ENCODE results near the gene EIF5.
A peak's percentile ranks its signal among the peaks of the same experiment; 100 is the strongest.

The EIF5 gene

DNA sequence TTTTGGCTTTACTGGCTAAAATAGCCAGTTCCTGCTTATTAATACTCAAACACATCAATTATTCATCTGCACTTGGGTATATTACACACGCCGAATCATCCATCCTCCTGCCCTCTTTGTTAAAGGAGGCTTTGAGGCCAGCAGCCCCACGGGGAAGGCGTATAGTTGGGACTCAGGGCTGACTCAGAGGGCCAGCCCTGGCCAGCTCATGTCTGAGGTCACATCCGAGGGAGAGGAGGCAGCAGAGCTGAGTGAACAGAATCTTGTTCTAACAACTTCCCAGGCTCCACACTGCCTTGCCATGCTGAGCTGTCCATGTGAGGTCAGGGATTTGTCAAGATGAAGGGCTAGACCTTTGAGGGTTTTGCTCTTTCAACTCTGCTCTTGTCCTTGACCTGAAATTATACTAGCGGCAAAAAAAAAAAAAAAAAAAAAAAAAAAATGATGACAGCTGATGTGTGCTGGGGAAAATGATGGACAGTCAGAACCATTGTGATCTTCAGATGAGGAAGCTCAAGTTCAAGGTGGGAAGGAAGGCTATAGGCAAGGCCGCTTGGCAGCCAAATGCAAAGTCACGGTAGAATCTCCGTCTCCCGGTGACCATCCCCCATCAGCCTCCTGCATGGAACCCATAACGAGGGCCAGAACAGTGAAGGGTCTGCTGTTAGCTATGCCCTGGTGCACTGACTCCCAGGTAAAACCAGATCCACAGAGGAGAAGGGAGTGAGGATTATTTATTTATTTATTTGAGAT is 38.7 kb downstream of the EIF5 start:
- no peak for DNase-seq

DNA sequence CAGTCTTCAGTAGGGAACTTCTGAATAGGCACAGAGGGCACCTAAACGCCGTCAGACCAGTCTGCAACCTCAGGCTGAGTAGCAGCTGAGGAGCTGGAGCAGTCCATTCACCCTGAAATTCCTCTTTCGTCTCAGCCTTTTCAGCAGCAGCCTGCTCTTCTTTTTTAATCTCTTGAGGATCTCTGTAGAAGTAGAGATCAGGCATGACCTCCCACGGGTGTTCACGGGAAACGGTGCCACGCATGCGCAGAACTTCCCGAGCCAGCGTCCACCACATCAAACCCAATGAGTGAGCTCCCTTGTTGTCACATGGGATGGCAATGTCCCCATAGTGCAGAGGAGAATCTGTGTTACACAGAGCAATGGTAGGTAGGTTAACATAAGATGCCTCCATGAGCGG is 40.1 kb downstream of the EIF5 start:
- no peak for DNase-seq

DNA sequence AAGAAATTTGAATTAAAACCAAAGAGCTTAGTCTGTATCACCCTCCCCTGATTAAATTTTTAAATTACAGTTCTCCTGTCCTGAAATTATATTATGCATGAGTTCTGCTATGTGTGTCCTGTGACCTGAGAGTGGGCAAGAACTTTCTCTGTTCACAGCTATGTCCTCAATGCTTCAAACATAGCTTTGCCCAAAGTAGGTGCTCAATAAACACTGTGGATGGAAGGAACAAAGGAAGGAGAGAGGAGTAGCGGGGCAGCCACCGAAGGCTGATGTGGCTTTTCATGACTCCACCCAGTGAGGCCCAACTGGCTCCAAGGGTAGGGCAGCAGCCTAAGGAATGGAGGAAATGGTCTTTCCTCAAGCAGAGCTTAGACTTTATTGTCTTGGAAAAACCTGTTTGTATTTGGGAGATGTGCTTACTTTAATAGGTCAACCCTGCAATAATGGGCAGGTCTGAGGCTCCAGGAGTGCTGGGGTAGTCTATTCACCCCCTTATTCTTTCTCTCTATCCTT is 43.5 kb downstream of the EIF5 start:
- DNase-seq, result no peak

DNA sequence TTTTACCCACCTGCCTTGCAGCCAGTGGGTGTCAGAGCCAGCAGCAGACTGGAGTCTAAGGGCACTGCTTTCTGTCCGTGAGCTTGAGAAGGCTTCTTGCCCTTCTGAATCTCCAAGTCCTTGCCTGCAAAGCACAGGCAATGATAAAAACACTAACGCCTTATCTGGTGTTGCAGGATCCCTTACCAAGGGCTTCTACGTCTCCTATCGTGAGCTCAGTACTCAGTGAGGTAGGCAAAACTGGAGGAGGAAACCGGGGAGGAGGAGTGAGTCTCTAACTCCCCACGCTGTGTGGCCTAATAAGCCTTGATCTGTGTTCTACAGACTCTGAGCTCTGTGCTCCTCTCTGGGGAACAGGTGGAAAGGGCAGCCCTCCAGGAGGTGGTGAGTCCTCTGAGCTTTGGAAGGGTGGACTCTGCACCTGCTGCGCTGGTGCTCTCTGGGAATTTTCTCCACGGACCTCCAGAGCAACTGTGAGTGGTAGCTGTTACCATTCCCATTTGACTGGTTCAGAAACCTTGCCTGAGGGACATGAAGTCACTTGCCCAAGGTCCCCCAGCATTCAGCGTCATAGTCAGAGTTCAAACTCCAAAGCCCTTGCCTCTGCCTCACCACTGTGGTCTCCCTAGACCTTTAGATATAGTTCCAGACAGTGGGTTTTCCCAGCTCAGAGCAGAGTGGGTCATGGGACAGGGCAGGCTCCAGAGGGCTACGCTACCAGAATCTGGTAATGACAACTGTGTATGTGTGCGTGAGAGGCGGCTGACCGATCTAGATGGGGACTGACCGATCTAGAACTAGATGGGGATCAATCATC is 44.2 kb downstream of the EIF5 start:
- no peak for DNase-seq

DNA sequence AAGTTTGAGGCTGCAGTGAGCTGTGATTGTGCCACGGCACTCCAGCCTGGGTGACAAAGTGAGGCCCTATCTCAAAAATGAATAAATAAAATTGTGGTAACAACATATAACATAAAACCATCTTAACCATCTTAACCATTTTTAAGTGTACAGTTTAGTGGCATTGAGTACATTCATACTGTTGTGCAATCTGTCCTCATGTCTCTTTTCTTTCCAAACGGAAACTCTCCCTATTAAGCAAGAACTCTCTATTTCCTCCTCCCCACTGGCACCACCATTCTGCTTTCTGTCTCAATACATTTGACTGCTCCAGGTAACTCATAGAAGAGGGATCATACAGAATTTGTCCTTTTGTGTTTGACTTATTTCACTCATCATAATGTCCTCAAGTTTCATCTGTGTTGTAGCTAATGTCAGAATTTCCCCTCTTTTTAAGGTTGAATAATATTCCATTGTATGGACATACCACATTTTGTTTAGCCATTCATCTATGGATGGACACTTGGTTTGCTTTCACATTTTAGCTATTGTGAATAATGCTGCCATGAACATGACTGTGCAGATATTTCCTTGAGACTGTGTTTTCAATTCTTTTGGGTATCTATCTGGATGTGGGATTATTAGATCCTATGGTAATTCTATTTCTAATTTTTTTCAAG is 46.8 kb downstream of the EIF5 start:
- DNase-seq, result no peak

DNA sequence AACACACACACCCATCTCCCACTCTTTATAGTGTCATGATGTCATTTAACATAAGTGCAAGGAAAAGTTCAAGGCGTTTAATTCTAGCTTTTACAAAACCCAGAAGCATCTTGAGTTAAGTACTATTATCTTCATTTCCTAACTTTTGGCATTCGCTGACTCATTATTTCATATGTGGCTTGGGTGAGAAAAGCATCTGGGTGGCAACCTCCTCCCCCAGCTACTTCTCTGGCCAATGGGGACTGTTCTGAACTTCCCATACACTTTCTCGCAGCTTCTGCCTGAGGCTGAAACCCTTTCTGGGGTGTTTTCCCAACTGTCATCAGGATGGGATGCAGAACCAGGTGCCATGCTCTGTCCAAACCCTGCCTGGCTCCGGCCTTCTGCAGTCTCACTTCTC is 48.3 kb downstream of the EIF5 start:
- DNase-seq, result no peak

DNA sequence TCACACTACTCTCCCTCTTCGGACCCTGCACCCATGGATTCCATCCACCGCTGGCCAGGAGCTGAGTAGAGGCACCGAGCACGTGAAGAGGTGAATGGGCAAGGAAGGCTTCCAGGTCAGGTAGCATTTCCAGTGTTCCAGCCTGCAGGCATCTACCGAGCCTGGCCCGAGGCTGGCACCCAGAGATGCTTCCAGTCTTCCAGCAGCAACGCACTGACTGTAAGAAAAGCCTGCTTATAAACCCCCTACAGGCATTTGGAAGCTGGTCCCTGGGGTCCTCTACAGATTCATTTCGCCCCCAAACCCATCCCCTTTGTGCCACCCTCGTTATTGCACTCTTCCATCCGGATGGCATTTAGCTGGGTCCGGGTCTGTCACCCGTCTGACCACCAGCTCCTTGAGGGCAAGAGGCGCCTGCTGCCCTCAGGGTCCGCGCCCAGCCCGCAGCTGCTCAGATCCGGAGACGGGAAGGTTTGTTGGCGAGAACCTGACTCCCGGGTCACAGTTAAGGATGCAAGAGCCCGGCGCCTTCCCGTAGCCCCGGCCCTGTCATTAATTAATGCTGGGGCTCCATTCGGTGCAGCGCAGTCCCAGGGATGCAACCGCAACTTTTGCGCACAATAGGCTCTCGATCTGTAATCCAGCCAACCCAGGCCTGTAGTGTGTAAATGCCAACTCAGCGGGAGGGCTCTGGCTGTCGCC is 50.6 kb downstream of the EIF5 start:
- DNase-seq, result peak in 1 of 2 donors; percentile 10

DNA sequence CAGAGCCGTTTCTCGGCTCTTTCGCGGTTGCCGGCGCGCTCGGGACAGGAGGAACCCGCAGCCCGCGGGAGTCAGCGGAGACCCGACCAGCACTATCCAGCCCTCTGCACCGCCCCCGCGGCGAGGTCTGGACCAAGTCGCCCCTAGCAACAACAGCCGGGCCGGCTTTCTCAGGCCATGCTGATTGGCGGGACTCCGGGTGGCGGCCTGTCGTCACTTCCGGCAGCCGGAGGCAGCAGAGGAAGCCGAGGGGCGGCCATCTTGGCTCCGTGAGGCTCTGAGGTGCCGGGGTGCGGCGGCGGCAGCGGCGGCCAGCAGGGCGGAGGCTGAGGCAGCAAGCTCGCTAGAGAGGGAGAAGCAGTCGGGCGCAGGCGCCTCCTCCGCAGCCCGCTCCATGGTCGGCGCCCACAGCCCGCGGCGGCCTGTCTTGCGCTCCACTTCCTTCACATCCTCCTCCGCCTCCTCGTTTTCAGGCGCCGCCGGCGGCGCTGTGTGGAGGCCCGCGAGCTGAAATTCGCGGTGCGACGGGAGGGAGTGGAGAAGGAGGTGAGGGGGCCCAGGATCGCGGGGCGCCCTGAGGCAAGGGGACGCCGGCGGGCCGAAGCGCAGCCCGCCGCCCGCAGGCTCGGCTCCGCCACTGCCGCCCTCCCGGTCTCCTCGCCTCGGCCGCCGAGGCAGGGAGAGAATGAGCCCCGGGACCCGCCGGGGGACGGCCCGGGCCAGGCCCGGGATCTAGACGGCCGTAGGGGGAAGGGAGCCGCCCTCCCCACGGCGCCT is 51.3 kb downstream of the EIF5 start, which contains the start of gene MARK3:
Gene MARK3 (plus strand): TSS at position 264 of the 777 bp plus-strand sequence. CDS start 615 bp downstream, outside the sequence.
- peak; percentile 93 to 96 for DNase-seq

DNA sequence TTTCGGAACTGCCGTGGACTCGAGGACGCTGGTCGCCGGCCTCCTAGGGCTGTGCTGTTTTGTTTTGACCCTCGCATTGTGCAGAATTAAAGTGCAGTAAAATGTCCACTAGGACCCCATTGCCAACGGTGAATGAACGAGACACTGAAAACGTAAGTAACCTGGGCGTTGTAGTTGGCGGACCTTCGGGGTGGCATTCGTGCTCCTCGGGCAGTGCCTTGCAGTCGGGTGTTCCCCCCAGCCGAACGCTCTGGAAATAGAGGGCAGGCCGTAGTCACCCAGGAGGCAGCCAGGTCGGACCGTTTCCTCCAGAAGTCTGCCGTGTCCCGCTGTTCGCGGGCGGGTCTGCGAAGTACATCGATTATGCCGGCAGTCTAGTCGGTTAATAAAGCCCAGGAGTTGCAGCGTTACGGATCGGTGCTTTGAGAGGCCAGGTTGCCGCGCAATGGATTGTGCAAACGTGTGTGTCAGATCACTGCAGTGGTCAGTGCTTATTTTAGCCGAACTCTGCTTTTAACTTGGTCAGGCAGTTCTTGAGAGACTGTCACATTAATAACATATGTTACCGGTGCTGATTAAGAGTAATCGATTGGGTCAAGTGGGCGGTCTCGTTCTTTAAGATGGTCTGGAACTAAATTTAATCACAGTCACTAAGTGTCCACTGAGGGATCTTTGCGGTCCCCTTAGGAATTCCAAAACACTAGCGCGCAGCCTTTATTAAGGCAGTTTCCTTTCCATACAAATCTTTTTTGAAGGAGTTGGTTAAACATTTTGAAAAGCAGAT is 52.1 kb downstream of the EIF5 start:
- peak in 1 of 2 donors; percentile 31 for DNase-seq

DNA sequence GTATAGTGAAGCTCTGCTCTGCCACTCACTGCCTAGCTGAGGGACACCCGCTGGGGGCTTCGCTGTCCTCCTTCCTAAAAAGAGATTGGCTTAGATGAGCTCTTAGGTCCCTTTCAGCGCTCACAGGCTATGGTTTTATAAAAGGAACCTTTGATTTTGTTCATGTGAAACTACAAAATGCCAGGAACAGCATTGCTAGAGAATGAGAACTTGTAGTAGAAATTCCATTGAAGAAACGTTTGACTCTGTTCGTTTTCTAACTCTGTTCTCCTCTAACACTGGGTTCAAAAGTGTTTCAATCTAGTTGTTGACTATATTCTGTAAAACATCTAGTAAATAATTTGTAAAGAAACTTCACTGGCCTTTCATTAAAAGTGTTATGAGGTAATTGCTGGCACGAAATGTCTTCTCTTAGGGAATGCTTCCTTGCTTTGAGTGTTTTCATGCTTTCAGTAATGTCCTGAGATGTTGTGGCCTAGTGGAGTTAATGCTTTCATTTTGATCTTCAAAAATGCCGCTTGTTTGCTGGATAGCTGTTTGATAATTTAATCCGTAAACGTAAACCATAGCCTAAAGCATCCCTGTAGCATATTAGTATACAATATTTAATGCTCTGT is 52.8 kb downstream of the EIF5 start:
- no peak for DNase-seq

DNA sequence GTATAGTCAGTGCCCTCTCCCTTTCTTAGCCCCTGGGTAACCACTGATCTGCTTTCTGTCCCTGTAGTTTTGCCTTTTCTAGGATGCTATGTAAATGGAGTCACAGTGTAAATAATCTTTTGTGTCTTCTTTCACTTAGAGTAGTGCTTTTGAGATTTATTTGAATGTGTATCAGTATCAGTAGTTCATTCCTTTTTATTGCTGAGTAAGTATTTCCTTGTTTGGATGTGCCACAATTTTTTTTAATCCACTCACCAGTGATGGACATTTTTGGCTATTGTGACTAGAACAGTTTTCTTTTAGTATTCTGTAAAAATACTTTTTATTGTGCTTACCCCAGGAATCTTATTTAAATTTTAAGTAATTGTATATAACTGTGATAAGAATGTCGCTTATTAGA is 54.6 kb downstream of the EIF5 start:
- DNase-seq, result no peak

DNA sequence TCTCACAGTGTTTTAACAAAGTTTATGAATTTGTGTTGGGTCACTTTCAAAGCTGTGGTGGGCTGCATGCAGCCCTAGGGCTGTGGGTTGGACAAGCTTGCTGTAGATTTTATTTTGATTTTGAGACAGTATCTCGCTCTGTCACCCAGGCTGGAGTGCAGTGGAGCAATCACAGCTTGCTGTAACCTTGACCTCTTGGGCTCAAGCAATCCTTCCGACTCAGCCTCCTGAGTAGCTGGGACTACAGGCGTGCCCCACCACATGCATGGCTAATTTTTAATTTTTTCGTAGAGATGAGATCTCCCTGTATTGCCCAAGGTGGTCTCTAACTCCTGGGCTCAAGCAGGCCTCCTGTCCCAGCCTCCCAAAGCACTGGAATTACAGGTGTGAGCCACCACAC is 56.6 kb downstream of the EIF5 start:
- no peak for DNase-seq

DNA sequence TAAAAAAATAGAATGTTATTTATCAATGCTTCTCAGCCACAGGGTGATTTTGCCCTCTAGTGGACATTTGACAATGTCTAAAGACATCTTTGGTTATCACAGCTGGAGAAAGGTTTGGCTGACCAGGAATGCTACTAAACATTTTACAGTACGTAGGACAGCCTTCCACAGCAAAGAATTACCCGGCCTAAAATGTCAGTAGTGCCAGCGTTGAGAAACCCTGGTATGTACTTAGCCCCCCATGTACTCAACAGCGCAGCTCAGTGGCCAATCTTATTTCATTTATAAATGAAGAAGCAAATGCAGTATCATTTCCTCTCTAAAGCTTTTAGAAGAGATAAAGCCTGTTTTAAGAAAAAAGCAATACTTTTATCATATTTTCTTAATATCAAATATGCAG is 57.0 kb downstream of the EIF5 start:
- peak; percentile 31 to 49 for DNase-seq

DNA sequence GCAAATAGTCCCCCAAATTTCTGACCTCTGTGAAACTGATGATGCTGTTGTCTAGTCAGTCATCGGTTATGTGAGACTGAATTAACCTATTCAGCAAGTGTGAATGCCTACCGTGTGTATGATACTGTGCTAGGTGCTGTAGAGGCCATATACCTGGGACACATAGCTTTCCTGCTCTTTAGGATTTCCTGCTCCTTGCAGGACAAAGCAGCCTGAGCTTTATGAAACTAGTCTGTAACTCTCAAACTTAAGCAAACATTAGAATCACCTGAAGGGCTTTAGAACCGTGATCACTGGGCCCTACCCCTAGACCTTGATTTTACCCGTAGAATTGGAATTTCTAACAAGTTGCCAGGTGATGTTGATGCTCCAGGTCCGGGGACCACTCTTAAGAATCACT is 58.1 kb downstream of the EIF5 start:
- no peak for DNase-seq

DNA sequence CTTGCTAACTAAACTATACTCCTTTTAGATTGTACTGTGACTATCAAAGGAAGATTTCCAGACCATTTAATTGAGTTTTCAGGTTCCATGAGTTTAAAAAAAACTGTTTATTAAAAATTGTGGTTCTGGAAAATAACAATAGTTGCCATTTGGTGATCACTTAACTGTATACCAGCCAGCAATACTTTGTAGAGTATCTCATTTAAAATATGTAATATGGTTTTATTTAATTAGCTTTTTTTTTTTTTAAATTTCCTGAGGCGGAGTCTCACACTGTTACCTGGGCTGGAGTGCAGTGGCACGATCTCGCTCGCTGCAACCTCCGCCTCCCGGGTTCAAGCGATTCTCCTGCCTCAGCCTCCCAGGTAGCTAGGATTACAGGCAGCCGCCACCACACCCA is 58.5 kb downstream of the EIF5 start:
- no peak for DNase-seq

DNA sequence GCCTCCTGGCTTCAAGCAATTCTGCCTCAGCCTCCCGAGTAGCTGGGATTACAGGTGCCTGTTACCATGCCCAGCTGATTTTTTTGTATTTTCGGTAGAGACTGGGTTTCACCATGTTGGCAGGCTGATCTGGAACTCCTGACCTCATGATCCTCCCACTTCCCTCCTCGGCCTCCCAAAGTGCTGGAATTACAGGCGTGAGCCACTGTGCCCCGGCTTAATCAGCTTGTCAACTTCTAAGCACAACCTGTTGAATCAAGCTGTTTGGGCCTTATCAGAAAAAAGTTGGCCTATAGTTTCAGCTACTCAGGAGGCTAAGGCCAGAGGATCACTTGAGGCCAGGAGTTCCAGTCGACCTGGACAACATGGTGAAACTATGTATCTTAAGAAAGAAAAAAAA is 59.0 kb downstream of the EIF5 start:
- no peak for DNase-seq

DNA sequence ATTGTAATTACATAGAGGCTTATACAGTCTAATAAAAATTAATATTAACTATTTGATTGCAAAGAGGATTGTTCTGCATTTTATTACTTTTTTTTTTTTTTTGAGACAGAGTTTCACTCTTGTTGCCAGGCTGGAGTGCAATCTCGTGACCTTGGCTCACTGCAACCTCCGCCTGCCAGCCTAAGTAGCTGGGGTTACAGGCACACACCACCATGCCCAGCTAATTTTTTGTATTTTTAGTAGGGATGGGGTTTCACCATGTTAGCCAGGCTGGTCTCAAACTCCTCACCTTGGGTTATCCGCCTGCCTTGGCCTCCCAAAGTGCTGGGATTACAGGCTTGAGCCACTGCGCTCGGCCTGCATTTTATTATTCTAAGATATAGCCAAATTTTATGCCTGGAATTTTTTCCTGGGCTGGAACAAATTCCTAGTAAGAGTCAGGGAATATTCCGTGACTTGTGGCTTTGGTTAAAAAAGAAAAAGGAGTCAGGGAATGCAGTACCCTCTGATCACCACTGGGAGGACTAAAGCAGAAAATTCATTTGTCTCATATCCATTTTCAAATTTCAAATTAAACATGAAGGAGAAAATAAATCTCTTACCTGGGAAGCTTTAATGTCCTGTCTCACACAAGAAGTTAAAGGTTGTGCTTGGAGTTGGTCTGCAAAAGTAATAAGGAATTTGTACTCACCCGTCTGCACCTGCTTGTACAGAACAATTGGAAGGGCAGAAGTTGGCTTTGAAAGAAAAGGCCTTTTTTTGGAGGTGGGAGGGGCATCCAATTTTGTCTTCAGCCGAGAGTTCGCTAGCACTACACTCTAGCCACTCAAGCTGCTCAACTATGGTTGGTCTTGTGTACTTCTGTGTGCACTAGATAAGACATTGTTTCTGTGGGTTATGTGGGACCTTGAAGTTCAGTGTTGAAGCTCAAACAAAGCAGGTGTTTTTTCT is 59.9 kb downstream of the EIF5 start:
- DNase-seq, result no peak

Measured in activated CD4-positive, alpha-beta T cell treated with anti-CD3 and anti-CD28 coated beads for 4 hours (primary cell).